Measurements from ENCODE around the gene F2R. TPM values are rescaled to one million over a fixed set of nuclear protein-coding genes. Genes with fewer than 3 reads are reported as not detected.

The F2R gene
- total and polyA plus RNA-seq, 2 of the 8 experiments (the other 6 are each of a cell fraction or from before 2014, with no cell fraction given), result 23.8 to 29.1 TPM

- Histone ChIP-seq H2BK15ac (ENCODE audit: low read length) (no peak overlapping the region), H3K4me2 (ENCODE audit: insufficient read depth in 1 of 2, low read depth in 2 of 2, low read length in 2 of 2) (no peak overlapping the region), H3K27me3 (replicated peaks in 1 of 4; ENCODE audit: control insufficient read depth in 3 of 4, extremely low read depth in 1 of 4, insufficient read depth in 3 of 4, low read length in 3 of 4) (no peaks in the 10 kb centered on the region), H3K4me1 (replicated peaks in 1 of 4; ENCODE audit: control insufficient read depth in 3 of 4, insufficient read depth in 4 of 4, low read length in 3 of 4) (no peaks in the 10 kb centered on the region), H3K4ac (replicated peaks; ENCODE audit: insufficient read length, low read depth, low read length) (no peak overlapping the region), H3K56ac (replicated peaks; ENCODE audit: insufficient read length, low read depth, low read length) (no peak overlapping the region), H4K20me1 (replicated peaks in 1 of 2; ENCODE audit: control insufficient read depth in 1 of 2, insufficient read depth in 2 of 2, low read length in 2 of 2) (no peaks in the 10 kb centered on the region), H3K9me3 (ENCODE audit: insufficient read depth in 2 of 2, low read depth in 1 of 2, low read length in 1 of 2) (no peaks in the 10 kb centered on the region), H3K9ac (replicated peaks in 1 of 4; ENCODE audit: extremely low read depth in 1 of 4, low read depth in 3 of 4, low read length in 3 of 4) (no peak overlapping the region), H4K5ac (ENCODE audit: insufficient read length, low read depth, low read length) (no peak overlapping the region), H3K27ac (ENCODE audit: low read depth, low read length) (no peak overlapping the region), H2BK5ac (ENCODE audit: low read depth, low read length) (no peak overlapping the region), H3K23me2 (ENCODE audit: low read depth, low read length) (no peaks in the 10 kb centered on the region), H2AK5ac (ENCODE audit: low read depth, low read length) (no peak overlapping the region), H4K8ac (ENCODE audit: extremely low read depth, insufficient read depth, low read length) (no peak overlapping the region), H2BK12ac (ENCODE audit: low read depth, low read length) (no peak overlapping the region), H3K4me3 (ENCODE audit: extremely low read depth in 1 of 4, insufficient read depth in 2 of 4, low read depth in 3 of 4, low read length in 4 of 4) (no peak overlapping the region), H2AFZ (ENCODE audit: low read length) (no peak overlapping the region), H3K14ac (ENCODE audit: insufficient read length) (no peak overlapping the region), H3K79me1 (ENCODE audit: low read depth, low read length) (no peaks in the 10 kb centered on the region), H3K18ac (ENCODE audit: extremely low read depth, low read length) (no peak overlapping the region), H3K36me3 (ENCODE audit: control insufficient read depth in 2 of 4, insufficient read depth in 4 of 4, low read length in 3 of 4) (peaks cover 0 to 17% (median 3%) of the 10 kb centered on the region in 4 experiments; a peak in 3 of 8 replicates), H3K23ac (ENCODE audit: insufficient read length) (no peak overlapping the region), H4K91ac (replicated peaks; ENCODE audit: insufficient read length, low read length) (no peak overlapping the region), H3K79me2 (ENCODE audit: control insufficient read depth in 1 of 2, insufficient read depth in 2 of 2, low read length in 2 of 2) (no peaks in the 10 kb centered on the region), H2BK120ac (replicated peaks; ENCODE audit: low read depth, low read length) (no peak overlapping the region), H2BK20ac (ENCODE audit: low read length) (no peak overlapping the region)
- FAIRE-seq, result no peak
- ChIA-PET CTCF (ENCODE audit: partially characterized antibody) (interaction anchor here (1.0 kb wide), 1 partner anchor 13 kb away, joined by 3 read pairs; no protein-coding TSS in a partner anchor), POLR2A (ENCODE audit: partially characterized antibody) (no interaction called here)
- no peak for TF ChIP-seq YY1 (IDR thresholded peaks at IDR 0.05; ENCODE audit: low read depth, low read length)
- TF ChIP-seq JUN (IDR thresholded peaks at IDR 0.05; ENCODE audit: low read depth, low read length), result no peak
- no peak for TF ChIP-seq SP1 (IDR thresholded peaks at IDR 0.05; ENCODE audit: low read depth, low read length)
- no peak for DNase-seq (ENCODE audit: low read depth in 1 of 2, low spot score in 2 of 2)
- 90% methylated on average over 2 of the region's 2 CpGs; no CpG with 5 or more reads in 1 of the 2 experiments for WGBS, 2 experiments (ENCODE audit: extremely low coverage in 1 of 2, insufficient coverage in 1 of 2, insufficient read length in 1 of 2, insufficient replicate concordance in 2 of 2, low coverage in 1 of 2, low lambda C conversion rate in 2 of 2, missing lambda C conversion rate in 1 of 2)
Measured at GRCh38 chr5:76700571-76700970, 15.4 kb upstream of the F2R start.

All from H1 (cell line).